RWPE2 (cell line): ENCODE results near the gene SLFN12.

Source experiments
- ATAC-seq: fragments of 200-7000 bp; cut with Tn5 transposase; 3 replicates; pipeline ENCODE4 v1.9.1; 2021; ENCODE audit warnings: low read depth
- DNase-seq: peaks from one replicate; pipeline ENCODE4 v3.0.0-alpha.2; 2020; ENCODE audit warnings: low spot score
- H3K27ac ChIP-seq: fragments of 450-650 bp; 2 replicates; pipeline ENCODE4 v1.5.1; 2017; ENCODE audit warnings: mild to moderate bottlenecking; ENCODE audit not compliant: poor library complexity, severe bottlenecking
- H3K27me3 ChIP-seq: fragments of 250-450 bp; sonication (Bioruptor Pico); 2 replicates; pipeline ENCODE4 v1.5.1; 2021; ENCODE audit warnings: mild to moderate bottlenecking, moderate library complexity; ENCODE audit not compliant: insufficient read depth, poor library complexity, severe bottlenecking
- H3K36me3 ChIP-seq: fragments of 250-450 bp; sonication (Bioruptor Pico); 2 replicates; pipeline ENCODE4 v1.5.1; 2020; ENCODE audit warnings: low read depth, mild to moderate bottlenecking, moderate library complexity
- H3K4me1 ChIP-seq: fragments of 250-450 bp; sonication (Bioruptor Pico); 2 replicates; pipeline ENCODE4 v1.5.1; 2021; ENCODE audit warnings: mild to moderate bottlenecking, moderate library complexity; ENCODE audit not compliant: insufficient read depth, poor library complexity, severe bottlenecking
- H3K4me3 ChIP-seq: fragments of 250-450 bp; sonication (Bioruptor Pico); 2 replicates; pipeline ENCODE4 v1.5.1; 2021; ENCODE audit warnings: mild to moderate bottlenecking, moderate library complexity; ENCODE audit not compliant: severe bottlenecking
- H3K9me3 ChIP-seq: fragments of 250-450 bp; sonication (Bioruptor Pico); 2 replicates; pipeline ENCODE4 v1.5.1; 2021; ENCODE audit warnings: mild to moderate bottlenecking, moderate library complexity; ENCODE audit not compliant: severe bottlenecking
- TF ChIP-seq, protein P1 (sequence below): fragments of 450-650 bp; IDR thresholded peaks from one replicate; pipeline ENCODE4 v1.5.1; 2017; ENCODE audit warnings: mild to moderate bottlenecking, moderate library complexity; ENCODE audit not compliant: poor library complexity, severe bottlenecking

SLFN12 gene

DNA sequence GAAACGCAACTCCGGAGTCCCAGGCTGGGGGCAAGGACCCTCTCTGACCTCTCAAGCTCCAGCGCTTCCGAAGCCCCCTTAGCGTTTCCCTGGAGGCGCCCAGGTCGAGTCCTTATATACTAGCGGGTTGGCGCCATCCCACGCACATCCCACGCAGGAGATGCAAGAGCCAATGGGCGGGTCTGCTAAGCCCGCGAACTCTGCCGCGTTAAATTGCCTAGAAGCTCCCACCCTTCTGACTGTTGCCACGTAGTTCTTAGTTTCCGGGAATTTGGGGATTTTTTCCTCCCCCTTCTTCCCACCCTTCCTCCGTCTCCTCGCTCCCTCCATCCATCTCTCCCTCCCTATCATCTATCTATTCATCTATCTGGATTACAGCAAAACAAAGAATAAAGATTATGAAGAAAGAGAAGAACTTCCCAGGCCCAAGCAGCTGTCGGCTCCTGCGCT, 58.7 kb downstream of the SLFN12 start, which contains the start of gene SLFN11:
TSS of gene SLFN11 (minus strand) at position 88 of the 450 bp plus-strand sequence. CDS start 9,814 bp downstream, outside the sequence.
- TF ChIP-seq, protein P1, sequence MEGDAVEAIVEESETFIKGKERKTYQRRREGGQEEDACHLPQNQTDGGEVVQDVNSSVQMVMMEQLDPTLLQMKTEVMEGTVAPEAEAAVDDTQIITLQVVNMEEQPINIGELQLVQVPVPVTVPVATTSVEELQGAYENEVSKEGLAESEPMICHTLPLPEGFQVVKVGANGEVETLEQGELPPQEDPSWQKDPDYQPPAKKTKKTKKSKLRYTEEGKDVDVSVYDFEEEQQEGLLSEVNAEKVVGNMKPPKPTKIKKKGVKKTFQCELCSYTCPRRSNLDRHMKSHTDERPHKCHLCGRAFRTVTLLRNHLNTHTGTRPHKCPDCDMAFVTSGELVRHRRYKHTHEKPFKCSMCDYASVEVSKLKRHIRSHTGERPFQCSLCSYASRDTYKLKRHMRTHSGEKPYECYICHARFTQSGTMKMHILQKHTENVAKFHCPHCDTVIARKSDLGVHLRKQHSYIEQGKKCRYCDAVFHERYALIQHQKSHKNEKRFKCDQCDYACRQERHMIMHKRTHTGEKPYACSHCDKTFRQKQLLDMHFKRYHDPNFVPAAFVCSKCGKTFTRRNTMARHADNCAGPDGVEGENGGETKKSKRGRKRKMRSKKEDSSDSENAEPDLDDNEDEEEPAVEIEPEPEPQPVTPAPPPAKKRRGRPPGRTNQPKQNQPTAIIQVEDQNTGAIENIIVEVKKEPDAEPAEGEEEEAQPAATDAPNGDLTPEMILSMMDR, result no peak
- H3K36me3 ChIP-seq, result no peaks in the 10 kb centered on the region
- ATAC-seq (peak; percentile 51), DNase-seq (no peak)
- no peak within 1 kb of the TSS for H3K27ac ChIP-seq
- H3K9me3 ChIP-seq, result no peaks in the 10 kb centered on the region
- H3K4me3 ChIP-seq, result peak within 1 kb of the TSS; percentile 30
- H3K27me3 ChIP-seq, result peaks cover 77% of the 10 kb centered on the region
- no peaks in the 10 kb centered on the region for H3K4me1 ChIP-seq

DNA sequence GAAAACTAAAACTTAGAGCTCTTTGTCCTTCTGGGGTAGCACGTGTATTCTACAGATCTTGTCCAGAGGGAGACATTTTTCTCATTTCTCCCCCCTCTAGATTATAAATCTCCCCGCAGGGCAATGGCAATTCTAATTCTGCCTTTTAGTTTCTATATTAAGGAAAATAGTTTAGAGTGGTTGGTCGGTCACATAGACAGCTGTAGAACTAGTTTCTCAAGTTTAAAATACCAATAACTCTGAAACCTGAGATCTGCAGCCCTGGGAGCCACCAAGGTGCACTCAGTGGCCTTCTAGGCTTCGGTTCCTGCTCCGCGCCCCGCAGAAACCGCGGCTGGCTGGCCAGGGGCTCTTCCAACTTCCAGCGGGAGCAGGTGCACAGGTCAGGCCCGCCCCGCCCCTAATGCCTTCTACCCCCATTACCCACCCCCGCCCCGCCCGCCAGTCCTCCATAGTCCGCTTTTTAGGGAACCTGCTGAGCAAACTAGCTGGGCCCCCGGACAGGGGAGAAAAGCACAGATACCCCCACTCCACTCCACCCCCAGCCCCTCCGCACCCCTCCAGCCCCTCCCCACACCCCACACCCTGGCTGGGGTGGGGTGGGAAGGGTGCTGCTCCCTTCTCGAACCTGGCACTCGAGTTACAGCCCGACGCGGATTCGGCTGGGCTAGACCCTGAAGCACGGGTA, 59.3 kb downstream of the SLFN12 start:
- H3K36me3 ChIP-seq, result no peaks in the 10 kb centered on the region
- H3K4me1 ChIP-seq, result no peaks in the 10 kb centered on the region
- TF ChIP-seq, protein P1, result no peak
- H3K9me3 ChIP-seq, result no peaks in the 10 kb centered on the region
- no peak overlapping the region for H3K27ac ChIP-seq
- DNase-seq (no peak), ATAC-seq (no peak)
- H3K4me3 ChIP-seq, result no peak overlapping the region
- peaks cover 77% of the 10 kb centered on the region for H3K27me3 ChIP-seq

DNA sequence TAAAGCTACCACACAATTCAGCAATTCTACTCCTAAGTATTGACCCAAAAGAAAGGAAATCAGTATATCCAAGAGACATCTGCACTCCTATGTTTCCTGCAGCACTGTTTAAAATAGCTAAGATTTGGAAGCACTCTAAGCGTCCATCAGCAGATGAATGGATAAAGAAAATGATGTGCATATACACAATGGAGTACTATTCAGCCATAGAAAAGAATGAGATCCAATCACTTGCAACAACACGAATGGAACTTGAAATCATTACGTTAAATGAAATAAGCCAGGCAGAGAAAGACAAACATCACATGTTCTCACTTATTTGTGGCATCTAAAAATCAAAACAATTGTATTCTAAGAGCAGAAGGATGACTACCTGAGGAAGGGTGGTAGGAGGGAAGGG, 60.4 kb downstream of the SLFN12 start:
- no peak for DNase-seq
- no peak for ATAC-seq
- H3K4me1 ChIP-seq, result no peaks in the 10 kb centered on the region
- H3K4me3 ChIP-seq, result no peak overlapping the region
- peaks cover 80% of the 10 kb centered on the region for H3K27me3 ChIP-seq
- H3K36me3 ChIP-seq, result no peaks in the 10 kb centered on the region
- TF ChIP-seq, protein P1, result no peak
- H3K9me3 ChIP-seq, result no peaks in the 10 kb centered on the region
- H3K27ac ChIP-seq, result no peak overlapping the region

DNA sequence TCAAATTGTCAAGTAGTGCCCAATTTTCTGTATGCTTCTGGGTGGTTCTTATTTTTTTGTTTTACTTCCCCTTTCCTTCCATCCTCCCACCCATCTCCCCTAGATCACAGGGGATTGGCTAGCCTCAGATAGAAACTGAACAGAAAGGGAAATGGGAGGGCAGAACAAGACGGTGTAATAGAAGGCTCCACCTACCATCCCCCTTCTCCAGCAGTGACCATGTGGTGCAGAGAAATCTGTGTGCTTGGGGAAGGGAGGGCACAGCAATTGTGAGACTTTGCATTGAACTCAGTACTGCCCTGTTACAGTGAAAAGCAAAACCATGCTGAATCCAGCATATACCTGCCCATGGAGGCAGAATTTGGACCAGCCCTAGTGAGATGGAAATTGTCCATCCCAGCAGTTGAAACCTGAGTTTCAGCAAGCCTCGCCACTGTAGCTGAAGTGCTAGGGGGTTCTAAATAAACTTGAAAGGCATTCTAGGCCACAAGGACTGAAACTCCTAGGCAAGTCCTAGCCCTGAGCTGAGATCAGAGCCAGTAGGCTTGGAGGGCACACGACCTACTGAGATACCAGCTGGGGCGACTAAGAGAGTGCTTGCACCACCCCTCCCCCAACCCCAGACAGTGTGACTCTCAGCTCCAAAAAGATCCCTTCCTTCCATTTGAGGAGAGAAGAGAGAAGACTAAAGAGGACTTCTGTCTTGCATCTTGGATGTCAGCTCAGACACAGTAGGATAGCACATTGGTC, 64.0 kb downstream of the SLFN12 start:
- H3K27ac ChIP-seq, result no peak overlapping the region
- H3K4me3 ChIP-seq, result no peak overlapping the region
- DNase-seq (no peak), ATAC-seq (no peak)
- no peaks in the 10 kb centered on the region for H3K9me3 ChIP-seq
- no peaks in the 10 kb centered on the region for H3K4me1 ChIP-seq
- H3K27me3 ChIP-seq, result peaks cover 64% of the 10 kb centered on the region
- H3K36me3 ChIP-seq, result no peaks in the 10 kb centered on the region
- TF ChIP-seq, protein P1, result no peak
